GM19468 (cell line): Measurements from ENCODE around the gene SPESP1.
"Not testable (repeated sequence)": the region's sequence is repeated elsewhere in the genome, so short reads cannot be mapped to it uniquely, and the experiment has no call there.

Experiments
- ATAC-seq: cut with Tn5 transposase; IDR thresholded peaks from one replicate; pipeline ENCODE4 v1.9.1; 2021; ENCODE audit warnings: mild to moderate bottlenecking, moderate library complexity, moderate number of reproducible peaks; ENCODE audit not compliant: unreplicated experiment; ENCODE audit errors: extremely low read depth

Gene SPESP1

GRCh38 chr15:68958597-68958996 lies 28.3 kb downstream of the SPESP1 start:
- ATAC-seq = no peak

- ATAC-seq = no peak
Measured at GRCh38 chr15:68962465-68962864, 32.1 kb downstream of the SPESP1 start.

GRCh38 chr15:68963719-68964118 lies 33.4 kb downstream of the SPESP1 start:
- ATAC-seq = not testable (repeated sequence)

GRCh38 chr15:68966996-68967395 lies 36.7 kb downstream of the SPESP1 start:
- ATAC-seq = no peak

GRCh38 chr15:68967948-68968347 lies 37.6 kb downstream of the SPESP1 start:
- no peak for ATAC-seq

GRCh38 chr15:68969298-68969697 lies 39.0 kb downstream of the SPESP1 start:
- ATAC-seq = no peak

GRCh38 chr15:68972201-68973065 lies 42.1 kb downstream of the SPESP1 start:
- ATAC-seq = no peak

GRCh38 chr15:68975651-68976160 lies 45.4 kb downstream of the SPESP1 start:
- ATAC-seq = not testable (repeated sequence)

GRCh38 chr15:68977426-68977825 lies 47.1 kb downstream of the SPESP1 start:
- not testable (repeated sequence) for ATAC-seq

GRCh38 chr15:68979006-68979405 lies 48.7 kb downstream of the SPESP1 start:
- ATAC-seq = no peak

GRCh38 chr15:68979816-68980215 lies 49.5 kb downstream of the SPESP1 start:
- no peak for ATAC-seq

- no peak for ATAC-seq
Measured at GRCh38 chr15:68980786-68981185, 50.5 kb downstream of the SPESP1 start.

GRCh38 chr15:68981941-68982340 lies 51.6 kb downstream of the SPESP1 start:
- no peak for ATAC-seq

GRCh38 chr15:68982976-68983563 lies 52.7 kb downstream of the SPESP1 start:
- no peak for ATAC-seq

- ATAC-seq = no peak
Measured at GRCh38 chr15:68983961-68984481, 53.7 kb downstream of the SPESP1 start.

GRCh38 chr15:68984586-68984985 lies 54.3 kb downstream of the SPESP1 start:
- ATAC-seq = no peak

- no peak for ATAC-seq
Measured at GRCh38 chr15:68985361-68985891, 55.1 kb downstream of the SPESP1 start.

GRCh38 chr15:68986322-68986721 lies 56.0 kb downstream of the SPESP1 start:
- ATAC-seq = no peak

GRCh38 chr15:68987120-68987519 lies 56.8 kb downstream of the SPESP1 start:
- no peak for ATAC-seq

- ATAC-seq = no peak
Measured at GRCh38 chr15:68987676-68988075, 57.4 kb downstream of the SPESP1 start.
